GM19438 (cell line): ENCODE measurements around the gene THRSP.
"Not testable (repeated sequence)": the region's sequence is repeated elsewhere in the genome, so short reads cannot be mapped to it uniquely, and the experiment has no call there.

ENCODE experiments used
- ATAC-seq: cut with Tn5 transposase; IDR thresholded peaks from one replicate; pipeline ENCODE4 v1.9.1; 2021; ENCODE audit warnings: low read depth; ENCODE audit not compliant: unreplicated experiment

The THRSP gene

GRCh38 chr11:78085972-78086371 lies 22.3 kb downstream of the THRSP start:
- no peak for ATAC-seq

GRCh38 chr11:78086521-78087074 lies 22.9 kb downstream of the THRSP start:
- not testable (repeated sequence) for ATAC-seq

GRCh38 chr11:78094250-78094649 lies 30.6 kb downstream of the THRSP start:
- ATAC-seq, result no peak

GRCh38 chr11:78097666-78098385 lies 34.2 kb downstream of the THRSP start:
- ATAC-seq, result no peak

- no peak for ATAC-seq
These were observed 36.0 kb downstream of the THRSP start for GRCh38 chr11:78099666-78100065.

- ATAC-seq, result no peak
These were observed 36.6 kb downstream of the THRSP start for GRCh38 chr11:78100261-78100660.

- no peak for ATAC-seq
These were observed 37.2 kb downstream of the THRSP start for GRCh38 chr11:78100676-78101472.

GRCh38 chr11:78109081-78110015 lies 45.7 kb downstream of the THRSP start:
- ATAC-seq, result no peak

- no peak for ATAC-seq
These were observed 46.7 kb downstream of the THRSP start for GRCh38 chr11:78110351-78110750.

GRCh38 chr11:78110830-78111229 lies 47.2 kb downstream of the THRSP start:
- no peak for ATAC-seq

GRCh38 chr11:78111298-78111697 lies 47.6 kb downstream of the THRSP start:
- no peak for ATAC-seq

- peak; percentile 77 for ATAC-seq
These were observed 49.1 kb downstream of the THRSP start for GRCh38 chr11:78112582-78113275.
